Measurements from ENCODE around the gene EMID1.

Gene EMID1

DNA sequence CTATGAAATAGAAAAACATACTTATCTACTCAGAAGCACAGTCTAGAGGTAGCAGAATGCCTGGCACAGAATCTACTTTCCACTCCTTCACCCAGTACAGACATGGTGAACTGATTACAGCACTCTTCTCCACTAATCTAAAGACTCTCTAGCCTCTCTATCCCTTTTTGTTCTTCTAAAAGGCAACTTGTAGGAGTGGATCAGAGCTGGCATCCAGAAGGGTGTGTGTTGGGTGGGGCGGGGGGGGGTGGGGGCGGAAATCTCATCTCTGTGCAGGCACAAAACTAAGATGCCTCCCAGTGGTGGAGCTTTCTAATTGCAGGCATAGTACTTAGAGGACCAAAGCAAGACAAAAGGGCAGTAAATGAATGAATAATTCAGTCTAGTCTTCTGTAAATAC is 11.5 kb upstream of the EMID1 start:
- in situ Hi-C loops (cut with MboI; ENCODE audit: low sequenced_read_pairs), result no loop called here

DNA sequence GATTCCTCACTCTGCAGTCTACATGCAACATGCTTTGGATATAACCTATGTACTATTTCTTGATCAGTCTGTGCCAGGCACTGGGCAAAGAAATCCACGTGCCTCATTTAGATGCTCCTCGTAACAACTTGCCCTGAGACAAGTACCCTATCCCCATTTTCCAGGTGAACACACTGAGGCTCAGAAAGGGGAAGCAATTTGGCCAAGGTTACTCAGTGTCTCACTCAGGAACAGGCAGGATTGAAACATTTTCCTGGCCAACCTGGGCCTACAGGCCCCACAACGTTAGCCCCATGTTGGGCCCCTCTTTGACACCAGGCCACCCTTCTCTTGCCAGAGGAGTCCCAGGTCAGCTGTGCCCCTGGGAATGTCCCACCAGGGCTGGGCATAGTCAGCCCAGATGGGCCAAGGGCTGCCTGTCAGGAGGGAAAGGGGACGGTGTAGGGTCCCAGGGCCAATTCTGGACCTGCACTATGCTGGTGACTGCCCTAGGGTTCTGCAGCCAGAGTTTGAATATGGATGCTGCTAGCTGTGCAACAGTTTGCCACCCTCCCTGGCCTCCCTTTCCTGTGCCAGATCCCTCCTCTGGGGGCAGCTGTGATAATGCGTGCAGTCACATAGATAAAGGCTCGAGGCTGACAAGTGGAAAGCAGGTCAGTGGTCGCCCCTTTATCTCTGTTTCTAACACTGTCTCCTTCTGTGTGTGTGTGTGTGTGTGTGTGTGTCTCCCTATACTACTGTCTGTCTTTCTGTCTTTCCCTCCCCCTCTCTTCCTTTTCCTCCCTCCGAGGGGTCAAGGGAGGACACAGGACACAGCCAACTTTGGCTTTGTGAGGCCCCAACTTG is 10.4 kb upstream of the EMID1 start:
- in situ Hi-C loops (cut with MboI; ENCODE audit: low sequenced_read_pairs), result no loop called here

DNA sequence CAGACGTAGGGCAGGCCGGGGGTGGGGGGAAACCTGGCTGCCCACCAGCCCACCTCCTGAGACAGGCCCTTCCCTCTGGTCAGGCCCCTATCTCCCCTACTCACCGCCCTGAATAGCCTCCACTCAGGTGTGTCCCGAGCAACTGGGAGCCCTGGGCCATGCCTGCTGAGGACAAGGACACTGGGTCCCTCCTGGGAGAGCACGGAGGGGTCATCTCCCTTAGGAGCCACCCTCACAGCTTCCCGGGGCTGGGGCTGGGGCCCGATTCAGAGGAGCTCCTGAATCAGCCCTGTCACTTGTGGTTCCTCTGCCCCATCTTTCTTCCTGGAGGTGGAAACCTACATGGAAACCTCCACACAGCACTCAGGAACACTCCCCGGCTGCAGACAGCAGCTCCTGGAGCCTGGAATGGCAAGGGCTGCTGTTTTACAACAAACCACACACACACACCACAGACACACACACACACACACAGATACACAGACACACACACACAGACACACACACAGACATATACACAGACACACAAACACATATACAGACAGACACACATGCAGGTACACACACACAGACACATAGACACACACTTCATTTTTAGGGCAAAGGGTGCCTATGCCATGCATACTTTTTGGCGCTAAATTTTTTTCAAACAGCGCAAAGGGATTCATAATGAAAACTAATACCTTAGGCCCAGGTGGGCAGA is 9.6 kb upstream of the EMID1 start:
- in situ Hi-C loops (cut with MboI; ENCODE audit: low sequenced_read_pairs), result no loop called here

DNA sequence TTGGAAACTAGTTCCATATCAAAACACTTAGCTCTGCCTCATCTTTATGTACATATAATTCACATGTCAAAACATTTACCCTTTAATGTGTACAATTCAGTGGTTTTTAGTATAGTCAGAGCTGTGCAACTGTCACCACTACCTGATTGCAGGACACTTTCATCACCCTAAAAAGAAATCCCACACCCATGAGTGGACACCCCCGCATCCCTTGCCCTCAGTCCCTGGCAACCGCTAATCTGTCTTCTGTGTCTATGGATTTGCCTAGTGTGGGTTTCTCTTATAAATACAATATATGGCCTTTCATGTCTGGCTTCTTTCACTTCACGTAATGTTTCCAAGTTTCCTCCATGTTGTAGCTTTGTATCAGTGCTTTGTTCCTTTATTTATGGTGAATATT is 8.6 kb upstream of the EMID1 start:
- in situ Hi-C loops (cut with MboI; ENCODE audit: low sequenced_read_pairs), result no loop called here

DNA sequence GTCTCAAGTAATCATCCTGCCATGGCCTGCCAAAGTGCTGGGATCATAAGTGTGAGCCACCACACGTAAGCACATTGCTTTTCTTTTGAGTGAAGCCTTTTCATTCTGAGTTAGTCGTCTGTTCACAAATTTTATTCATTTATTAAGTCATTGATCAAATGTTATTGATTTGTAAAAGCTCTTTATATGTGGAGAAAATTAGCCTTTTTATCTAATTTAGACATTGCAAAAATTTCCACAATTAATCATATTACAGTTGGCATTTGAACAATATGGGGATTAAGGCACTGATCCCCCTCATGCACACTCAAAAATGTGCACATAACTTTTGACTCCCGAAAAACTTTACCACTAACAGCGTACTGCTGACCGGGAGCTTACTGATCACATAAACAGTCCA is 7.5 kb upstream of the EMID1 start:
- in situ Hi-C loops (cut with MboI; ENCODE audit: low sequenced_read_pairs), result no loop called here

DNA sequence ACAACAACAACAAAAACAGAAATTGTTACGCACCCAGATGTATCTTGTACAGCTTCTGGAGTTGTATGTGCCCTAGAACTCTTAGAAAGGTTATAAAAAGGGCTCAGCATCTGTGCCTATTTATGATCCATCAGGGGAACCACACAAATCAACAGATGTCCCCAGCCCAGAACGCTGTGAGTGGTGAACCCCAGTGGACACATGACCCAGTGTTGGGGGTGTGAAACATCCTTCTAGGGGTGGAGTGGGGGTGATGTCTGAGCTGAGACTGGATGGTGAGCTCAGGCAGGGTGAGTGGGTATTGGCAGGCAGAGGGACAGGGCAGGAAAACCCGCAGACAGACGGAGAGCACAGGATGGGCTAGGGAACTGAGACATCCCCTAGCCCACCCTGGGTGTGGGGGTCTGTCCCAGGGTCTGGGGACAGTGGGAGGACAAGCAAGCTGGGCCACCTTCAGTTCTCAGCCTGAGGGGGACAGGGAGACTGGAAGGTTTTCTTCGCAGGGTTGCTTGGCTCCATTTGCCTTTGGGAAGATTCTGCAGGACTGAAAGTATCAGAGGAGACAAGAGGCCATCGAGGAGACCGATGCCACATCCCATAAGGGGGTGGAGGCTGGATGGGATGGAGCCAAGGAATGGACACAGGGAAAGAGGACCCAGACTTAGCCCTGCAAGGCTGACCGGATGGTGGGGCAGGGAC is 5.8 kb upstream of the EMID1 start:
- in situ Hi-C loops (cut with MboI; ENCODE audit: low sequenced_read_pairs), result no loop called here

DNA sequence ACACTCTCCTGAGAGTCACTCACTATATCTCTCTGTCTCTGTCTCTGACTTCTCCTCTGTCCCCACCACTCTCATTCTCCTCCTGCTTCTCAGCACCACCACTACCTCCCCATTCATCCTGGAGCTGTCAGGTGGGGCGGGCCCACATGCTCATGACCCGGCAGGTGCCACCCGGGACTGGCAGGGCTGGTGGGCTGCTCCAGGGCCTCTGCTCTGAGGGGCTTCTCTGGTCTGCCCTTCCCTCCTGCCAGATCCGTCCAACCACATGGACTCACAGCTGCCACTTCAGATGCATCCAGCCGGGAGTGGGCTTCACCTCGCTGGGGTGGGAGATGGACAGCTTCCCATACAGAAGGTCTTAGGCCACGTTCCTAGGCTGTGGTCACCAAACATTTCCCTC is 4.8 kb upstream of the EMID1 start:
- in situ Hi-C loops (cut with MboI; ENCODE audit: low sequenced_read_pairs), result no loop called here

DNA sequence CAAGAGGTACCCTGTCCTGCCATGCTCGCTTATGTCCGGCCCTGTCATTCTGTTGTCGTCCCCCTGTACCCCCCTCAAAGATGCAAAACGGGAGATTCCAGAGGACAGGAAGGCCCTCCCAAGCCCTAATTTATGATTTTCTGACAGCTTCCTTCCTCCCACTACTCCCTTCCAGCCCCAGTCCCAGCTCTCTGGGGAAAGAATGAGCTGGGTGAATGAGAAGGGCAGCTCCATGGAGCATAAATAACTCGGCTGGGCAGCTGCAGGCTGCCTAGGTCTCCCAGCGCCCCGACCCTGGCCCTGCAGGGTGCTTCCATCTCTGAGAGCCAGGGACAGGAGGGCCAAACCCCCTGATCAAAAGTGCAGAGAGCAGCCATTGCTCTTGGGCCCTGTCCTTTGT is 3.9 kb upstream of the EMID1 start:
- in situ Hi-C loops (cut with MboI; ENCODE audit: low sequenced_read_pairs), result no loop called here

DNA sequence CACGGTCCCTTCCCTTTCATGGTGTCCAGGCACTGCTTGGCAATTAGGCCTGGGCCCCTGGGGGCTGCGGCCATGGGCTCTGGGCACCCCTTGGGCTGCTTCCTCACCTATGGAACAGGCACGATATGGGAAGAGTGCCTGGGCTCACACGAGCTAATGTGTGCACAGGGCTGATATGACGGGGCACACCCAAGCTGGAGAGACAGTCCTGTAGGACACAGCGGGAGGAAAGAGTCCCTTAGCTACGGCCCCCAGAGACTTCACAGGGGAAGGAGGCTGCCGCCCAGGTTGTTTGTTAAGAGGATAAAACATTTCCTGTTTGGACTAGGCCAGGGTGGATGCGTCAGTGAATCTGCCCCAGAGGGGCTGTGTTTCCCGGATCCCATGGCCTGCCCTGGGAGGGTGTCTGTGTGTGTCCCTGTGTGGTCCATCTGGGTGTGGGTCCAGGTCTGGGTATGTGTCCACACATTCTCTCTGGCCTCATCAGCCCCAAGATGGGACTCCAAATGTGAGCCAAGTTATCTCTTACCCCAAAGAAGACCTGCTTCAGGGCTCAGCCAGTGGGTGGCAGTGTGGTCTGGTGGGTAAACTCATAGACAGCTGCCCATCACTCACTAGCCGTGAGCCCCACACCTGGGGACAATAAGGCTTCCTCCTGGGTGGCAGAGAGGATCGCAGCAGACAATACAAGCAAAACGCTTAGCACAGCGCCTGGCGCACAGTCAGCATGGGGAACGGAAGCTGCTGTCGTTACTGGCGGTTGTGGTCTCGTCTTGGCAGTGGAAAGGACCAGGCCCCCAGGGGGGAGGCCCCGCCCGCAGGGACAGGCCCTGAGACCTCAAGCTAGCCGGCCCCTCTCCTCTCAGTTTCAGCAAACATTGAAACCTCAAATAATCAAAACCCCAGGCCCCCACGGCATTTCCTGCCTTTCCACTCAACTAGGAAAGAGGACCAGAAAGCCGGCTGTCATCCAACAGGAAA is 3.2 kb upstream of the EMID1 start:
- in situ Hi-C loops (cut with MboI; ENCODE audit: low sequenced_read_pairs), result no loop called here

DNA sequence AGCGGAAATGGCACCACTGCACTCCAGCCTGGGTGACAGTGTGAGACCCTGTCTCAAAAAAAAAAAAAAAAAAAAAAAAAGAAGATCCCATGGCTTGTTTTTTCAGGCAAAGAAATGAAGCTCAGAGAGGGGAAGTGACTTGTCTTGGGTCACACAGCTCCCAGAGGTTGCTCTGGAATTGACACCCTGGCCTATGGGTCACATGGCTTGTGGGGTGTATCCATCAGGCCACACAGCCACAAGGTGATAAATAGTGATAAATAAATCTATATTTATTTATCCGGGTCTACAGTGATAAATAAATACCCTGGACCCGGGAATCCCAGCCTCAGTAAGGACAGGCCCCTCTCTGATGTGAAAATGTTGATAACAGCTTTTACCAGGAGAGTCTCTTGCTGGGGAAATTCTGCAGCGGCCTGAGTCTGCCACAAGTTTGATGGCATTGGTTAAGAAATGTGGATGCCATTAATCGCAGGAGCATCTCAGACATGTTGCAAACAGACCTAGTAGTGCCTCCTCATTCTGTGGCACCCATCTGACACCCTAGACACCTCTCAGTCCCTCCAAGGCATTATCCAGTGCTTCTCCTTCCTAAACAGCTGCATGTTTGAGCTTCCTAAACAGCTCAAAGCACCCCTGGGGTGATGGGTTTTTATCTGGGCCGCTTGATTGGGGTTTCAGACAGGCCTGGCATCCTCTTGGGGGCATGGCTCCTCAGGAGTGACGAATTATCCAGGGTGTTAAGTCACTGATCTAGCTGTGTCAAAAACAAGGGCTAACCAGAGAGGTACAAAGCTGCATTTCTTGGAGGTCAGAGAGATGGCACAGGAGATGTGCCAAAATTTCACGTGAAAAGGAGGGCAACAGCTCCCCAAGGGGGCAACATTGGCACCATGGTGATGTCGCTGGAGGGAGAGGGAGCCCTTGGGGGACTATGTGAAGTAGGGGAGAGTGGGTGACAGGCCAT is 1.9 kb upstream of the EMID1 start:
- in situ Hi-C loops (cut with MboI; ENCODE audit: low sequenced_read_pairs), result no loop called here

DNA sequence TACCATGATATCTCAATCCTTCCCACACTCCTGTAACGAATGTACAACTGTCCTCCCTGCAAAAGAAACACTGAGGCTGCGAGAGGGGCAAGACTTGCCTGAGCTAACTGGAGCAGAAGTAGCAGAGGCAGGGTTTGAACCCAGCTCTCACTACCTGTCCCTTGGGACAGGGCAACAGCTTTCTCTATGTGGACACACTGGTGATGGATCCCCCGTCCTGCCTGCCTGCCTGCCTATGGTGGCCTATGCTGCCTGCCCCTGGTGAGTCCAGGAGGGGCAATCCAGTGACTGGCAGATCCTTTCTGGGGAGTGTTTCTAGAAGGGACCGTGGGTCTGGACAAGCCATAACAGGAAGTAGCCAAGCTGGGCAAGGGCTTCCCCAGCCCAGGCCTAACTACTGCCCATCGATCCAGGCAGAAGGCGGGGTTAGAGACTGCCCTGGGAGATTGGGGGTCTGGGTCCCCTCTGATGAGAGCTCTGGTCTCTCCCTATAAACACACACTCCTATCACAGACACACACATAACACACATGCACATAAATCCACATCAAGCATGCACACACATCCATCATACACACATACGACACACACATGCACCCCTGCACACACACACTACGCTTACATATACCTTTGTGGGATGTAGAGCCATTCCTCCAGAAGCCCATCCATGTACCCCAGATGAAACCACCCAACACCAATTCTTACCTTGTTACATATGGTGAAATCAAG is 1.1 kb upstream of the EMID1 start:
- in situ Hi-C loops (cut with MboI; ENCODE audit: low sequenced_read_pairs), result no loop called here

DNA sequence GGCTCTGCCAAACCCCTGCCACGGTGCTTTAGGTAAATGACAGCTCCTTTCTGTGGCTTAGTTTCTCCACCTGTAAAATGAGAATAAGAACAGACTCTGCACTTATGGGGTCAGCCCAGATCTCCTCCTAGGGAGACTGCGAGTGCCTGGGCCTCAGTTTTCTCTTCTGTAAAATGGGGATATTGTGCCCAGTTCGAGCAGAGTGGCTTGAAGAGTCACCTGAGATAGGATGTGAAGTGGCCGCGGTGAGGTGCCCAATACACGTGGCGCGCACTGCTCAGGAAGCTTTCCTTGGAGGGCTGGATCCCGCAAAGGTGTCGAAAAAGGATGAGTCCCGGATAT is 473 bp upstream of the EMID1 start:
- in situ Hi-C loops (cut with MboI; ENCODE audit: low sequenced_read_pairs), result no loop called here

DNA sequence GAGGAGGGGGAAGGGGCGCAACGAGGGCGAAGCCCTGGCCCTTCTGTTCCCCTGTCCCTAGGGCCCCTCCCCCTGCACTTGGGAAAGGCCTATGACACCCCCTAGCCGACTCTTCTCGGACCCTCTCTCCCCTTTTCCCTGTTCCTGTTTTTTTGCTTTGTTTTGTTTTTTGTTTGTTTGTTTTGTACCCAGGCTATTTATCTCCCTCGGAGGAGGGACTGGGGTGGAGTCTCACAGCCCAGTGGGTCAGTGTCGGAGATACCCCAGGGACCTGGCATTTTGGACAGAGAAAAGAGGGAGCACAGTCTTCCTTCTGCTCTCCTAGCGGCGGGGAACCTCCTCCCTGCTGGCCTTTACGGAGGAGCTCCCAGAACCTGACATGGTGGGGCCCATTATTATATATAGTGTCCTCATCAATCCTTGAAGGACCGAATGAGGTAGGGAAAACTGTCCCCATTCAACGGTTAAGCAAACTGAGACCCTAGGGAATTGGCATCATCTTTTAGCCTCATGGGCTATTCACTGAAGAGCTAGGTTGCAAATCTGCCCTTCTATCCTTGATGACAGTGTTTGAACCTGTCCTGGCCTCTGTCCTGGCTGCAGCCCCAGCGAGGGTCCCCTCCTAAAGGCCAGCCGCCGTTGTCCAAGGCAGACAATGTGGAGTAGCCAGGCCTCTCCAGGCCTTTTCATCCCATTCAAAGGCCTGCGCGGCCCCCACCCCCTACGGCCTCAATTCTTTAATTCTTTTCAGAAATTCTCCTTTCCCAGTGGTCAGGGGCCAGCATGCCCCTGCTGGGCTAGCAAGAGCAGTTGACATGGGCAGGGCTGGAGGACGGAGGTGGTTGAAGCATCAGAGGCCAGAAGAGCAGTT is 911 bp downstream of the EMID1 start:
- in situ Hi-C loops (cut with MboI; ENCODE audit: low sequenced_read_pairs), result no loop called here

DNA sequence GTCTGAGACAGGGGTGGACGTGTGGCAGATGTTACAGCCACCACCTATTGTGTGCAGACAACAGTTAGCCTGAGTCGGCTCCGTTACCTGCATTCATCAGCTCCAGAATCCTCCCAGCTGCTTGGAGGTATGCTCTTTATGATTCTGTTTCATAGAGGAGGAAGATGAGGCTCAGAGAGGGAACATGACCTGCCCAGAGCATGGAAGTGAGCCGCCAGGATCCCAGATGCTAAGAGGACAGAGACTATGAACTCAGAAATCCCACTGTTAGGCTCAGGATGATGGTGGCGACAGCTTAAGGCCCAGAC is 1.5 kb downstream of the EMID1 start:
- in situ Hi-C loops (cut with MboI; ENCODE audit: low sequenced_read_pairs), result no loop called here

DNA sequence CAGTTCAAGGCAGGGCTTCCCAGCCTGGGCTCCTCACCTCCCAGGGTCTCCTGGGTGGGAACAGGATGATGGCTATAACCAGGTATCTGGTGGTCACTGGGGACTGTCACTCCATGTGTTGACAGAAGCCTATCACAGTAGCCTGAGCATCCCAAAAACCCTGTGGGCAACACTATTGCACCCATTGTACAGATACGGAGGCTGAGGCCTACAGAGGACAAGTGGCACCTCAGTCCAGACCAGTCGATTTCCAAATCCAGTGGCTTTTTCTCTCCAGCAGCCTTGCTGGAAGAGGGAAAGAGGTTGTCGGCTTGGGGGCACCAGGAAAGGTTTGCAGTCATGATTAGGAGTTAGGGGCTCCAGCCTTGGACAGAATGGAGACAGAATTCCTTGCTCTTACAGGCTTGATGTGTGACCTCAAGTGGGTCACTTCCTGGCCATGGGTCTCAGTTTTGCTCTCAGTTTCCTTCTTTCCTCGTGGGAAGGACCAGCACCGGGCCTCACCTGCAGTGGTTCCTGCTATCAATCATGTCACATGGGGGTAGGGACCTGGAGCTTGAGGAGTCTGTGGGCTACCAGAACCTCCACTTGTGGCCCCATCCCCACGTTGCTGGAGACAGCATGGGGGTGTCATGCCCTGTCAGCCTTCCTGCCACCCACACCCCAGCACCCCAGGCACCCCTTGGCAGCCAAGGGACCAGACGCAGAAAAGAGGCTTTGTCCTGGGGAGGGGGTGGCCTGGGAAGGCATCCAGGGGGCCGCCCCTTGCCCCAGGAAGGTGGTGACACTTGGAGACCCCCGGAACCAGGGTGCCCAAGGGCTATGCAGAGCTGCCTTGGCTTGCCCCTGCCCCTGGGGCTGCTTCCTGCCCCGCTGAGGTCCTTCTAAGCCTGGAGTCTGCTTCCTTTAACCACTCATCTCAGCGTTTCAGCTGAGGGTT is 2.1 kb downstream of the EMID1 start:
- in situ Hi-C loops (cut with MboI; ENCODE audit: low sequenced_read_pairs), result no loop called here

DNA sequence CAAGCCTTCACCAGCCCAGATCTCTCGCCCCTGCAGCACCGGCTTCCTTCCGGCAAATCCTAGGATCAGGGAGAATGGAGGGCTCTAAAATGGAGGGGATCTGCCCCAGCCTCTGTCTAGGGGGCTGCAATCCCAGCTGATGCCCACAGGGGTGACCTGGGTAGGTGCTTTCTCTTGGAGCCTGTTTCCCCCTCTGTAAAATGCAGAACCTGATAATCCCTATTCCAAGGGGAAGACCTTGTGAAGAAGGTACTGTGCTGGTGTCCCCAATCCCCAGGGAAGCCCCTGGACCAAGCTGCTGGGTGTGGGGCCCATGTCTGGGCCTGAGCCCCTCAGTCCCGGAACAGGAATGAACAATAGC is 2.8 kb downstream of the EMID1 start:
- in situ Hi-C loops (cut with MboI; ENCODE audit: low sequenced_read_pairs), result no loop called here

DNA sequence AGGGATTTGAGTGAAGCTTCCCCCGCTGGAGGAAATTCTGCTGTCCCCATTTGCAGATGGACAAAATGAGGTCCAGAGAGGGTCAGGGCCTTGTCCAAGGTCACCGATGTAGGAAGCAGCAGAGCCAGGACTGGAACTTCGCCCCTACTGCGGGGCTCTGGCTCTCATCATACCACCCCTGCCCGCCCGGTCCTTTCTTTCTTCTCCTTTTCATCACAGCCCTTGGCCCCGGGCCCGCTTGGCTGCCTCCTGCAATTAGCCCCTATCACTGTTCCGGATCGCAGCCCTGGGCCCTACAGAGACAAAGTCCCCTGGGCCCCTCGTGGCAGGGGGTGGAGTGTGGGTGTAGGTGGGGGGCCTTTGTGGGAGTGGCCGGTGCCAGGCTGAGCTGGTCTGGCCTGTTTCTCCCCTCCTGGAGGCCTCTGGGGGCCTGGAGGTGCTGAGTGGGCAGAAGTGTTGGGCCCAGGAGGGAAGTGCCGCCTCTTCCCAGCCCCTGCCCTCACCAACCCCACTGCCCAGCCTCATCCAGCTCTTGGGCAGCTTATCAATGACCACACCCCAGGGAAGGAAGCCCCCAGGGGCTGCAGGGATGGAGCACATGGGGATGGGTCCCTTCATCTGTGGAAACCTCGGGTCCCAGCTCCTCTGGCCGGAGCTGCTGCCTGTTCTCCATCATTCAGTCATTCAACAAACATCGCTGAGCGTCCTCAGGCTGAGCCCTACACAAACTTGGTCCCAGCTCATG is 3.4 kb downstream of the EMID1 start:
- in situ Hi-C loops (cut with MboI; ENCODE audit: low sequenced_read_pairs), result no loop called here

Data from HL-60/S4 (cell line).